Right renal cortex interstitium (tissue), 3 donors: ENCODE measurements around the gene MYO3B. TPM values are rescaled to one million over a fixed set of nuclear protein-coding genes. Genes with fewer than 3 reads are reported as not detected.
A peak's percentile ranks its signal among the peaks of the same experiment; 100 is the strongest.

Source experiments
- DNase-seq, 3 donors: peaks; one replicate each; pipeline ENCODE4 v3.0.0-alpha.2; 2013; ENCODE audit warnings: low read depth in 3 of 3, low spot score in 2 of 3
- polyA plus RNA-seq, 3 donors: library from polyadenylated mRNA; unstranded; fragments of 120-200 nt; gene quantifications; one replicate each; pipeline ENCODE4 v1.2.1, GENCODE V29; 2013; ENCODE audit not compliant: insufficient read length in 3 of 3

The MYO3B gene
- polyA plus RNA-seq, 3 donors, result 7.6 to 9.8 (median 9.0) TPM

- no peak for DNase-seq
These were observed 315.6 kb downstream of the MYO3B start for GRCh38 chr2:170493426-170494097.

GRCh38 chr2:170495896-170496295 is 317.9 kb downstream of the MYO3B start:
- DNase-seq, result no peak

GRCh38 chr2:170498619-170499018 is 320.7 kb downstream of the MYO3B start:
- DNase-seq, result no peak

- no peak for DNase-seq
These were observed 322.2 kb downstream of the MYO3B start for GRCh38 chr2:170500104-170500503.

- no peak for DNase-seq
These were observed 322.8 kb downstream of the MYO3B start for GRCh38 chr2:170500770-170501169.

- no peak for DNase-seq
These were observed 323.6 kb downstream of the MYO3B start for GRCh38 chr2:170501421-170502043.

- DNase-seq, result no peak
These were observed 324.6 kb downstream of the MYO3B start for GRCh38 chr2:170502361-170503130.

- no peak for DNase-seq
These were observed 325.6 kb downstream of the MYO3B start for GRCh38 chr2:170503563-170503962.

GRCh38 chr2:170503971-170504809 is 326.2 kb downstream of the MYO3B start:
- DNase-seq, result no peak

GRCh38 chr2:170504810-170505145 is 326.8 kb downstream of the MYO3B start:
- no peak for DNase-seq

GRCh38 chr2:170505631-170506275 is 327.8 kb downstream of the MYO3B start:
- no peak for DNase-seq

GRCh38 chr2:170509452-170510193 is 331.7 kb downstream of the MYO3B start:
- DNase-seq, result no peak

- DNase-seq, result no peak
These were observed 334.3 kb downstream of the MYO3B start for GRCh38 chr2:170512266-170512665.

GRCh38 chr2:170514140-170514539 is 336.2 kb downstream of the MYO3B start:
- DNase-seq, result peak in 2 of 3 donors; percentile 34 to 60

GRCh38 chr2:170517538-170517937 is 339.6 kb downstream of the MYO3B start:
- DNase-seq, result no peak

GRCh38 chr2:170518911-170519310 is 341.0 kb downstream of the MYO3B start:
- no peak for DNase-seq

- no peak for DNase-seq
These were observed 343.4 kb downstream of the MYO3B start for GRCh38 chr2:170521299-170521698.

- no peak for DNase-seq
These were observed 345.6 kb downstream of the MYO3B start for GRCh38 chr2:170523506-170523905.

GRCh38 chr2:170524828-170525565 is 347.1 kb downstream of the MYO3B start:
- DNase-seq, result no peak
